Body of pancreas (tissue), 4 donors: Measurements from ENCODE around the gene KRTAP29-1. TPM values are rescaled to one million over a fixed set of nuclear protein-coding genes. Genes with fewer than 3 reads are reported as not detected.

Source experiments
- ATAC-seq: fragments of 150-250 bp; one replicate; pipeline ENCODE4 v1.9.1; 2016
- DNase-seq, 4 donors: peaks; one replicate each; pipeline ENCODE4 v3.0.0-alpha.2; 2019
- H3K27ac ChIP-seq, 4 donors: fragments of 200-600 bp; sonication (generic); 1 replicate in 3 of 4; 2 replicates in 1 of 4; pipeline versions ENCODE4 v1.5.1 to v1.6.1; 2016 to 2019; ENCODE audit warnings: mild to moderate bottlenecking in 1 of 4, mixed read lengths in 1 of 4, moderate library complexity in 1 of 4
- H3K27me3 ChIP-seq, 2 donors: fragments of 200-600 bp; sonication (generic); one replicate each; pipeline ENCODE4 v1.6.0; 2016; ENCODE audit warnings: mild to moderate bottlenecking in 1 of 2
- H3K36me3 ChIP-seq, 2 donors: fragments of 200-600 bp; sonication (generic); replicated peaks in 1 of 2; 2 replicates each; pipeline ENCODE4 v1.5.1; 2016; ENCODE audit warnings: low read depth in 2 of 2; ENCODE audit not compliant: insufficient read depth in 1 of 2
- H3K4me1 ChIP-seq: fragments of 200-600 bp; sonication (generic); one replicate; pipeline ENCODE4 v1.6.0; 2016
- H3K4me3 ChIP-seq, 2 donors: fragments of 200-600 bp; sonication (generic); 1 replicate in 1 of 2; 2 replicates in 1 of 2; pipeline ENCODE4 v1.5.1; 2016 to 2019
- H3K9me3 ChIP-seq, 3 donors: fragments of 200-600 bp; sonication (generic); 1 replicate in 2 of 3; 2 replicates in 1 of 3; pipeline ENCODE4 v1.5.1; 2016
- CTCF ChIP-seq, 7 experiments: fragments of 450-650 bp in 4 of 7; fragments of 200-600 bp in 3 of 7; sonication (generic) in 3 of 7; IDR thresholded peaks; one replicate each; pipeline ENCODE4 v1.5.1; 2016 to 2019; ENCODE audit warnings: antibody characterized with exemption in 7 of 7
- POLR2A ChIP-seq, 3 donors: fragments of 450-650 bp; IDR thresholded peaks; one replicate each; pipeline ENCODE4 v1.6.1; 2016; ENCODE audit warnings: antibody characterized with exemption in 3 of 3, mild to moderate bottlenecking in 2 of 3
- WGBS, 2 donors: methylation state at CpG; one replicate each; pipeline ENCODE4 v1.1.5; 2017; 5-methylcytosine and 5-hydroxymethylcytosine counted together
- intact Hi-C: fragments of 100-400 bp; cut with DNase I; formaldehyde crosslinking; loops from one replicate; pipeline ENCODE4 v1.15.1; 2023
- total RNA-seq, 2 donors: library from RNA; depleted of rRNA; stranded (reverse); fragments of >200 nt; gene quantifications; one replicate each; pipeline ENCODE4 v1.1.0, GENCODE V29; 2016

KRTAP29-1 gene
- total RNA-seq, 2 donors from 2014 or later: not detected

DNA sequence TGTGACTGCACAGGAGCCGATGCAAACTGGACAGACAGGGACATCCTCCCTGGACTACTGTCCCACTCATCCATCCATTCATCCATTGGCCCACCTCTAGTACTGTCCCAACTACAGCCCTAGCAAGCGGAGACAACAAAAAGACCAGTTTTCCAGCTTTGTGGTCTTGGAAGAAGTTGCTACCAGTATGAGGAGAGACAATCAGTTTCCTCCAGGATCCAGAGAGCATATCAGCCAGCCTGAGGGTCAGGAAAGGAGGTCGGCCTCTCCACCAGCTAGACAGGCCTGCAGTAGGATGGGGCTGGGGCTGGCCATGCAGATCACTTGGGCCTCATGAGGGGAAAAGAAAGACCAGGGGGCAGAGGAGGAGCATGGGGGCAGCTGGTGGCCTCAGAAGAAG, 31.2 kb upstream of the KRTAP29-1 start:
- no peak for ATAC-seq
- WGBS, 2 donors: 89 to 93% methylated on average over 3 of the region's 3 CpGs
- TF ChIP-seq CTCF (IDR thresholded peaks at IDR 0.05) (no peak), POLR2A (IDR thresholded peaks at IDR 0.05) (no peak)

GRCh38 chr17:41333098-41333497, 30.4 kb upstream of the KRTAP29-1 start:
- no peak for DNase-seq
- Histone ChIP-seq H3K4me3 (no peak overlapping the region), H3K36me3 (no peaks in the 10 kb centered on the region), H3K27ac (no peak overlapping the region), H3K27me3 (no peaks in the 10 kb centered on the region), H3K9me3 (no peaks in the 10 kb centered on the region), H3K4me1 (no peaks in the 10 kb centered on the region)
- intact Hi-C loops: no loop called here
- no peak for TF ChIP-seq POLR2A (IDR thresholded peaks at IDR 0.05)
- TF ChIP-seq CTCF (IDR thresholded peaks at IDR 0.05): no peak
- no peak for ATAC-seq
- WGBS, 2 donors: 88% methylated on average over 4 of the region's 5 CpGs; no CpG with 5 or more reads in 1 of the 2 donors

More for the DNA sequence above, 31.2 kb upstream of the KRTAP29-1 start:
- Histone ChIP-seq H3K27me3 (no peaks in the 10 kb centered on the region), H3K9me3 (no peaks in the 10 kb centered on the region), H3K4me1 (no peaks in the 10 kb centered on the region), H3K27ac (no peak overlapping the region), H3K4me3 (no peak overlapping the region), H3K36me3 (no peaks in the 10 kb centered on the region)
- intact Hi-C loops: no loop called here
- no peak for DNase-seq

DNA sequence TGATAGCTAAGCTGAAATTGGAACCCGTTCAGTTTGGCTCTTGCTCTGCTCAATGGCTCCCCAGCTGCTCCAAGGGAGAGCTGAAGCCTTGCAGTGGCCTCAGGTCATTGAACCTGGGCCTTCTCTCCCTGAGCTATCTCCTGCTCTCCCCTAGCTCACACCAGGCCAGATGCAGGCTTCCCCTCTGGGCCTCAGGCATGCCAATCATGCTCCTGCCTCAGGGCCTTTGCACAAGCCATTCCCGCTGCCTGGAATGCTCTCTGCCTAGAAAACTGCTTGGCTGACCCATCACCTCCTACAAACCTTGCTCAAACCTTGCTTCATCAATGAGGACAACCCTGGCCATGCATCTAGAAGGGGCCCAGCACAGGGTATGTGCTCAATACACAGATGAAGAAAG, 29.6 kb upstream of the KRTAP29-1 start:
- intact Hi-C loops: no loop called here
- no peaks in the 10 kb centered on the region for H3K36me3 ChIP-seq
- no peak for ATAC-seq
- TF ChIP-seq CTCF (IDR thresholded peaks at IDR 0.05) (no peak), POLR2A (IDR thresholded peaks at IDR 0.05) (no peak)
- H3K27ac ChIP-seq: no peak overlapping the region
- H3K4me1 ChIP-seq: no peaks in the 10 kb centered on the region
- no peaks in the 10 kb centered on the region for H3K27me3 ChIP-seq
- DNase-seq: no peak
- H3K9me3 ChIP-seq: no peaks in the 10 kb centered on the region
- WGBS, 2 donors: 60 to 80% methylated on average over 1 to 2 of the region's 2 CpGs
- no peak overlapping the region for H3K4me3 ChIP-seq

- no peaks in the 10 kb centered on the region for H3K4me1 ChIP-seq
- intact Hi-C loops: no loop called here
These were observed 29.0 kb upstream of the KRTAP29-1 start for GRCh38 chr17:41331606-41332005.

More at GRCh38 chr17:41331606-41332005, 29.0 kb upstream of the KRTAP29-1 start:
- DNase-seq: no peak
- Histone ChIP-seq H3K27me3 (no peaks in the 10 kb centered on the region), H3K36me3 (no peaks in the 10 kb centered on the region), H3K4me3 (no peak overlapping the region), H3K27ac (no peak overlapping the region), H3K9me3 (no peaks in the 10 kb centered on the region)
- TF ChIP-seq CTCF (IDR thresholded peaks at IDR 0.05) (no peak), POLR2A (IDR thresholded peaks at IDR 0.05) (no peak)
- no peak for ATAC-seq
- 39 to 52% methylated on average over 7 of the region's 7 CpGs for WGBS, 2 donors
